ENCODE results near the gene CAPN9. TPM values are rescaled to one million over a fixed set of nuclear protein-coding genes. Genes with fewer than 3 reads are reported as not detected.

CAPN9 gene
- total RNA-seq, 2 experiments from 2014 or later: not detected

DNA sequence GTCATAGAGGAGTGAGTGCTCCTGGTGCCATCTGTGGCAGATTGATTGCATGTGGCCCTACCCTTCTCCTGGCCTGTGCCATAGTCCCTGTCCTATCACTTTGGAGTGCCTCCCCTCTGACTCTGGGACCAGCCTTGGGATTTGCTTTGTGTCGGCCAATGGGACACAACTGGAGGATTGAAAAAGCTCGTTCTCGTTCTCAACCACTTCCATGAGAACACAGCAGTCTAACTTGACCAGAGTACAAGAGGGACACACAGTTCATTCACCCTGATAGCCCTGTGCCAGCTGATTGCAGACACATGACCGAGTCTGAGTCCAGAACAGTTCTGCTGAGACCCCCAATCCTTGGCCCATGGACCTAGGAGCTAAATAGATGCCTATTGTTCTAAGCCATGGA, 73.4 kb downstream of the CAPN9 start:
- no peaks in the 10 kb centered on the region for H3K27me3 Mint-ChIP-seq

DNA sequence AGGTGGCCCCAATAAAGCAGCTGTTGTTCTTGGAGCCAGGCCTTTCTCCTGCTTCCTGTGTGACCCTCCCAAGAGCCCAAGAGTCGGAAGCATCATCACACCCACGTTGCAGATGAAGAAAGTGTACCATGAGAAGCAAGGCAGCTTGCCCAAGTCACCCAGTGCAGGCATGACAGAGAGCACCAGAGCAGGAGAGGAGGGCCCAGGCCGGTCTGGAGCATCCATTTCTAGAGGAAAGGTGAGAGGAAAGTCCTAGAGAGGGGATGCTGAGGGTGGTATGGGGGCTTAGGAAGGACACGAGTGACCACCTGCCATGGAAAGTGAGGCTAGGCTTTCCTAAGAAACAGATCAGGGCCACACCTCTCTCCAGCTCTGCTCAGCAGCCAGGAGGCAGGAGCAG, 74.2 kb downstream of the CAPN9 start:
- intact Hi-C loops (cut with micrococcal nuclease): no loop called here
- POLR2A ChIA-PET: no interaction called here
- no peaks in the 10 kb centered on the region for H3K36me3 Mint-ChIP-seq (ENCODE audit: low read depth)
- CTCF ChIA-PET: no interaction called here
- TF ChIP-seq, protein P1, sequence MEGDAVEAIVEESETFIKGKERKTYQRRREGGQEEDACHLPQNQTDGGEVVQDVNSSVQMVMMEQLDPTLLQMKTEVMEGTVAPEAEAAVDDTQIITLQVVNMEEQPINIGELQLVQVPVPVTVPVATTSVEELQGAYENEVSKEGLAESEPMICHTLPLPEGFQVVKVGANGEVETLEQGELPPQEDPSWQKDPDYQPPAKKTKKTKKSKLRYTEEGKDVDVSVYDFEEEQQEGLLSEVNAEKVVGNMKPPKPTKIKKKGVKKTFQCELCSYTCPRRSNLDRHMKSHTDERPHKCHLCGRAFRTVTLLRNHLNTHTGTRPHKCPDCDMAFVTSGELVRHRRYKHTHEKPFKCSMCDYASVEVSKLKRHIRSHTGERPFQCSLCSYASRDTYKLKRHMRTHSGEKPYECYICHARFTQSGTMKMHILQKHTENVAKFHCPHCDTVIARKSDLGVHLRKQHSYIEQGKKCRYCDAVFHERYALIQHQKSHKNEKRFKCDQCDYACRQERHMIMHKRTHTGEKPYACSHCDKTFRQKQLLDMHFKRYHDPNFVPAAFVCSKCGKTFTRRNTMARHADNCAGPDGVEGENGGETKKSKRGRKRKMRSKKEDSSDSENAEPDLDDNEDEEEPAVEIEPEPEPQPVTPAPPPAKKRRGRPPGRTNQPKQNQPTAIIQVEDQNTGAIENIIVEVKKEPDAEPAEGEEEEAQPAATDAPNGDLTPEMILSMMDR (IDR thresholded peaks at IDR 0.05): no peak
- no peak overlapping the region for H3K27ac Mint-ChIP-seq
- H3K9me3 Mint-ChIP-seq: no peaks in the 10 kb centered on the region
- ATAC-seq (no peak), DNase-seq (no peak)
- H3K4me3 Mint-ChIP-seq: no peak overlapping the region
- no peaks in the 10 kb centered on the region for H3K27me3 Mint-ChIP-seq
- no peaks in the 10 kb centered on the region for H3K4me1 Mint-ChIP-seq (ENCODE audit: low read depth)

More for the DNA sequence above, 73.4 kb downstream of the CAPN9 start:
- Mint-ChIP-seq H3K27ac (no peak overlapping the region), H3K36me3 (ENCODE audit: low read depth) (no peaks in the 10 kb centered on the region), H3K4me3 (no peak overlapping the region), H3K4me1 (ENCODE audit: low read depth) (no peaks in the 10 kb centered on the region), H3K9me3 (no peaks in the 10 kb centered on the region)
- ChIA-PET POLR2A (interaction anchor here (1.2 kb wide), 1 partner anchor 342 kb away, joined by 3 read pairs; no protein-coding TSS in a partner anchor), CTCF (no interaction called here)
- ATAC-seq (no peak), DNase-seq (no peak)
- intact Hi-C loops (cut with micrococcal nuclease): no loop called here
- TF ChIP-seq, protein P1 (IDR thresholded peaks at IDR 0.05): no peak

DNA sequence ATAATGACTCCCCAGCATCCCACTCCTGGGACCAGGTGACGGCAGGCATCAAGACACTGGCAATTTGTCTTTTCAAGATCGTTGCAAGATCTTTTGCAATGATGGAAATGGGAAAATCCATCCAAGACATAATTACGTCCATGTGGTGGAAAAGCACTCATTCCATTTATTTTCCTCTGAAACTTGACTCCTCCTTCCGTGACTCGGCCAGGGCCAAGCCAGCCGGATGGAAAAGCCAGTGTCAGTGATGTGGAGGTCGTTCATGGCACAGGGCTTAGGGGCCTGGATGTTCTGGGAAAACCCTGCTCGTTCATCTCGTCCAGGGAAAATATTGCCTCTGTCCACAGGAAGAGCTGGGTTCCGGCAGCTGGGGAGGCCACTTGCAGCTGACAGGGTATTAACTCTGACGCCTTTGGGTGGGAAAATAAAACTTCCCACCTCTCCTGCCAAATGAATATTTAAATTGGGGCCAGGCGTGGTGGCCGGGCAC, 74.9 kb downstream of the CAPN9 start:
- DNase-seq (no peak), ATAC-seq (no peak)
- no peak overlapping the region for H3K4me3 Mint-ChIP-seq
- no peaks in the 10 kb centered on the region for H3K27me3 Mint-ChIP-seq
- intact Hi-C loops (cut with micrococcal nuclease): no loop called here
- no peaks in the 10 kb centered on the region for H3K9me3 Mint-ChIP-seq
- TF ChIP-seq, protein P1 (IDR thresholded peaks at IDR 0.05): no peak
- H3K4me1 Mint-ChIP-seq (ENCODE audit: low read depth): no peaks in the 10 kb centered on the region
- H3K36me3 Mint-ChIP-seq (ENCODE audit: low read depth): no peaks in the 10 kb centered on the region
- ChIA-PET POLR2A (no interaction called here), CTCF (no interaction called here)
- no peak overlapping the region for H3K27ac Mint-ChIP-seq

DNA sequence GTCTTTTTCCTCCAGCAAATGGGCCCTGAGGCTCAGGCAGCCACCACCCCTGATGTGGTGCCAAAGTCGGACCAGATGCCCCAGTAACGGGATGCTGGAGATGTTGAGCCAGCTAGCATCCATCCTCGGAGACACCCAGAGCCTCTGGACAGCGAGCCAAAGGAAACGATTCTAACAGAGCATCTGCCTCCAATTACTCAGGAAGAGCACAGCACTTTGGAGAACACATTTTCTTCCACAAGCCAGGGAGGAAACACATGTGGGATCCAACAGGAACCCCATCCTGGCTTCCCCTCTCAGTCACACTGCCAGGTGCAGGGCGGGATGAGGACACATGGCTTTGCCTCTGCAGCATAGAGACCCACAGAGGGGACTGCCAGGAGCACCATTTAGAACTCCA, 76.2 kb downstream of the CAPN9 start:
- H3K9me3 Mint-ChIP-seq: no peaks in the 10 kb centered on the region
- no peaks in the 10 kb centered on the region for H3K27me3 Mint-ChIP-seq
- TF ChIP-seq, protein P1 (IDR thresholded peaks at IDR 0.05): no peak
- H3K36me3 Mint-ChIP-seq (ENCODE audit: low read depth): no peaks in the 10 kb centered on the region
- DNase-seq (no peak), ATAC-seq (no peak)
- intact Hi-C loops (cut with micrococcal nuclease): no loop called here
- H3K4me3 Mint-ChIP-seq: no peak overlapping the region
- H3K27ac Mint-ChIP-seq: no peak overlapping the region
- POLR2A ChIA-PET: interaction anchor here (0.5 kb wide), 1 partner anchor 264 kb away, joined by 3 read pairs; no protein-coding TSS in a partner anchor
- no peaks in the 10 kb centered on the region for H3K4me1 Mint-ChIP-seq (ENCODE audit: low read depth)
- CTCF ChIA-PET: no interaction called here

DNA sequence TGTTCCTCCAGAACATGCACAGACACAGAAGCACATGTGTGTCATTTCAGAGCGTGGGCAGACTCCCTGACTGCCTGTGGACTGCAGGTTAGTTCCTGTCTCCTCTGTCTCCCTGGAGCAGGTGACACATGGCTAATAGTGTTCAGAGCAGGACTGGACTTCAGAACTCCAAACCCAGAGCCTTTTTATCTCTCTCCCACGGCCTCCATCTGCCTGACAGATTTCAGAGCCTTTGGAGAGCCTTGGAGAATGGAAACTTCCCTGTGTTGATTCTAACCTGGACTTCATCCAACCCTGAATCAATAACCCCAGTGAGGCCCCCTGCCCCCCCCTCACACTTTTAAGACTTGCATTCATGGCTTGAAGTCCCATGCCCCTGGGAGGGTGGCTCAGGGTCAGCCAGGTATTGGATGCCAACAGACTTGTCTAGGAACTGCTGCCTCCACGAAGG, 76.8 kb downstream of the CAPN9 start:
- Mint-ChIP-seq H3K4me1 (ENCODE audit: low read depth) (no peaks in the 10 kb centered on the region), H3K9me3 (no peaks in the 10 kb centered on the region), H3K27me3 (no peaks in the 10 kb centered on the region), H3K36me3 (ENCODE audit: low read depth) (no peaks in the 10 kb centered on the region), H3K27ac (no peak overlapping the region), H3K4me3 (no peak overlapping the region)
- ChIA-PET CTCF (no interaction called here), POLR2A (no interaction called here)
- intact Hi-C loops (cut with micrococcal nuclease): no loop called here
- no peak for DNase-seq
- ATAC-seq: no peak
- TF ChIP-seq, protein P1 (IDR thresholded peaks at IDR 0.05): no peak

Measured in activated CD8-positive, alpha-beta T cell treated with anti-CD3 and anti-CD28 coated beads for 36 hours (primary cell).